MM.1S (cell line): ENCODE measurements around the gene DHRS7.

Experiments
- DNase-seq: peaks from one replicate; pipeline ENCODE4 v3.0.0-alpha.2; 2015
- H2AFZ ChIP-seq: fragments of 300-600 bp; sonication (generic); 2 replicates; pipeline ENCODE4 v1.6.0; 2016; ENCODE audit warnings: antibody characterized with exemption, low read length
- H3F3A ChIP-seq: fragments of 300-600 bp; sonication (generic); 2 replicates; pipeline ENCODE4 v1.6.1; 2016; ENCODE audit warnings: mild to moderate bottlenecking, antibody characterized with exemption, low read length, moderate library complexity, mixed read lengths; ENCODE audit not compliant: insufficient read depth
- H3K27ac ChIP-seq: fragments of 300-600 bp; sonication (generic); 2 replicates; pipeline ENCODE4 v1.5.1; 2016; ENCODE audit warnings: mild to moderate bottlenecking, low read length
- H3K27me3 ChIP-seq: fragments of 300-600 bp; sonication (generic); replicated peaks from 2 replicates; pipeline ENCODE4 v1.6.0; 2016; ENCODE audit warnings: low read length; ENCODE audit not compliant: insufficient read depth
- H3K36me3 ChIP-seq: fragments of 300-600 bp; sonication (generic); replicated peaks from 2 replicates; pipeline ENCODE4 v1.6.1; 2016; ENCODE audit warnings: mild to moderate bottlenecking, low read length, mixed read lengths; ENCODE audit not compliant: insufficient read depth
- H3K4me1 ChIP-seq: fragments of 300-600 bp; sonication (generic); 2 replicates; pipeline ENCODE4 v1.6.1; 2016; ENCODE audit warnings: low read length, mixed read lengths
- H3K4me2 ChIP-seq: fragments of 300-600 bp; sonication (generic); 2 replicates; pipeline ENCODE4 v1.6.0; 2016; ENCODE audit warnings: low read depth, low read length
- H3K4me3 ChIP-seq: fragments of 300-600 bp; sonication (generic); 2 replicates; pipeline ENCODE4 v1.5.1; 2016; ENCODE audit warnings: low read length, mixed read lengths
- H3K79me2 ChIP-seq: fragments of 300-600 bp; sonication (generic); 2 replicates; pipeline ENCODE4 v1.6.1; 2016; ENCODE audit warnings: mixed run types, low read length, mixed read lengths
- H3K9ac ChIP-seq: fragments of 300-600 bp; sonication (generic); 2 replicates; pipeline ENCODE4 v1.6.1; 2016; ENCODE audit warnings: low read length, mixed read lengths
- H3K9me2 ChIP-seq: fragments of 300-600 bp; sonication (generic); replicated peaks from 2 replicates; pipeline ENCODE4 v1.6.1; 2016; ENCODE audit warnings: mild to moderate bottlenecking, low read length, mixed read lengths; ENCODE audit not compliant: insufficient read depth
- H3K9me3 ChIP-seq: fragments of 300-600 bp; sonication (generic); replicated peaks from 2 replicates; pipeline ENCODE4 v1.6.1; 2016; ENCODE audit warnings: mild to moderate bottlenecking, low read length, mixed read lengths; ENCODE audit not compliant: insufficient read depth
- H4K20me1 ChIP-seq: fragments of 300-600 bp; sonication (generic); 2 replicates; pipeline ENCODE4 v1.6.1; 2016; ENCODE audit warnings: mild to moderate bottlenecking, low read length, moderate library complexity, mixed read lengths; ENCODE audit not compliant: insufficient read depth
- CTCF ChIP-seq: fragments of 300-600 bp; sonication (generic); IDR thresholded peaks from 2 replicates; pipeline ENCODE4 v1.5.1; 2016; ENCODE audit warnings: antibody characterized with exemption, low read length, mixed read lengths
- EZH2 ChIP-seq: fragments of 300-600 bp; sonication (generic); optimal IDR thresholded peaks from 2 replicates; pipeline ENCODE3; 2017; ENCODE audit warnings: low read depth, mild to moderate bottlenecking, antibody characterized with exemption, low read length, mixed read lengths
- EZH2phosphoT487 ChIP-seq: fragments of 300-600 bp; sonication (generic); IDR thresholded peaks from 2 replicates; pipeline ENCODE4 v1.6.1; 2018; ENCODE audit warnings: antibody characterized with exemption, low read length

The DHRS7 gene

GRCh38 chr14:60165547-60165876, 314 bp upstream of the DHRS7 start:
- peaks cover 12% of the 10 kb centered on the region; the same call in 1 of the 2 replicates for H3K4me1 ChIP-seq
- no peaks in the 10 kb centered on the region for H3K36me3 ChIP-seq
- no peaks in the 10 kb centered on the region for H3K9me3 ChIP-seq
- H3K4me3 ChIP-seq = peak overlapping the region; percentile 83; the same call in 1 of the 2 replicates
- peak overlapping the region; percentile 77 for H3K4me2 ChIP-seq
- no peak for DNase-seq
- peak overlapping the region; percentile 53; the same call in 1 of the 2 replicates for H2AFZ ChIP-seq
- H4K20me1 ChIP-seq = no peaks in the 10 kb centered on the region
- no peaks in the 10 kb centered on the region; the same call in 1 of the 2 replicates for H3K79me2 ChIP-seq
- H3K27ac ChIP-seq = no peak overlapping the region
- TF ChIP-seq EZH2phosphoT487 (no peak), EZH2 (no peak), CTCF (no peak)
- peaks cover 3% of the 10 kb centered on the region; the same call in 1 of the 2 replicates for H3F3A ChIP-seq
- H3K9ac ChIP-seq = no peak overlapping the region; the same call in 1 of the 2 replicates
- H3K27me3 ChIP-seq = no peaks in the 10 kb centered on the region
- H3K9me2 ChIP-seq = no peaks in the 10 kb centered on the region

GRCh38 chr14:60164404-60164711, 840 bp downstream of the DHRS7 start:
- H3K27me3 ChIP-seq = no peaks in the 10 kb centered on the region
- peaks cover 12% of the 10 kb centered on the region; the same call in 1 of the 2 replicates for H3K4me1 ChIP-seq
- peak overlapping the region; percentile 69; the same call in 1 of the 2 replicates for H3K9ac ChIP-seq
- H3K4me2 ChIP-seq = peak overlapping the region; percentile 77
- peak overlapping the region; percentile 78; the same call in 1 of the 2 replicates for H2AFZ ChIP-seq
- no peaks in the 10 kb centered on the region for H3K36me3 ChIP-seq
- H3K9me3 ChIP-seq = no peaks in the 10 kb centered on the region
- no peaks in the 10 kb centered on the region for H3K9me2 ChIP-seq
- peak overlapping the region; percentile 83 for H3K4me3 ChIP-seq
- H3K27ac ChIP-seq = peak overlapping the region; percentile 57; the same call in 1 of the 2 replicates
- TF ChIP-seq CTCF (no peak), EZH2phosphoT487 (no peak), EZH2 (no peak)
- no peaks in the 10 kb centered on the region for H4K20me1 ChIP-seq
- no peak for DNase-seq
- peaks cover 3% of the 10 kb centered on the region; the same call in 1 of the 2 replicates for H3F3A ChIP-seq
- no peaks in the 10 kb centered on the region; the same call in 1 of the 2 replicates for H3K79me2 ChIP-seq

- H3K4me3 ChIP-seq = peak overlapping the region; percentile 83; the same call in 1 of the 2 replicates
- H4K20me1 ChIP-seq = no peaks in the 10 kb centered on the region
- no peaks in the 10 kb centered on the region for H3K36me3 ChIP-seq
- H3K4me1 ChIP-seq = peaks cover 12% of the 10 kb centered on the region; the same call in 1 of the 2 replicates
- H3K27me3 ChIP-seq = no peaks in the 10 kb centered on the region
- no peak overlapping the region for H3K9ac ChIP-seq
- H3K9me2 ChIP-seq = no peaks in the 10 kb centered on the region
- H3K4me2 ChIP-seq = peak overlapping the region; percentile 77; the same call in 1 of the 2 replicates
- DNase-seq = no peak
- H2AFZ ChIP-seq = no peak overlapping the region
- H3K9me3 ChIP-seq = no peaks in the 10 kb centered on the region
- H3F3A ChIP-seq = peaks cover 3% of the 10 kb centered on the region; the same call in 1 of the 2 replicates
- H3K79me2 ChIP-seq = no peaks in the 10 kb centered on the region; the same call in 1 of the 2 replicates
- TF ChIP-seq EZH2phosphoT487 = no peak
- TF ChIP-seq CTCF = no peak
- H3K27ac ChIP-seq = no peak overlapping the region
Measured at GRCh38 chr14:60163693-60164092, 1.5 kb downstream of the DHRS7 start.
